Occipital lobe (tissue), 2 donors: ENCODE data around the gene ZSCAN22. TPM values are rescaled to one million over a fixed set of nuclear protein-coding genes. Genes with fewer than 3 reads are reported as not detected.
"Not testable (repeated sequence)": the region's sequence is repeated elsewhere in the genome, so short reads cannot be mapped to it uniquely, and the experiment has no call there.

ENCODE experiments used
- DNase-seq: peaks from one replicate; lab custom pipeline; 2025; lab: John Stamatoyannopoulos, UW
- total RNA-seq: library from RNA; depleted of rRNA; stranded (reverse); fragments of >200 nt; gene quantifications from one replicate; pipeline ENCODE4 v1.2.3, GENCODE V29; 2014

Gene ZSCAN22
- total RNA-seq, 1 donor from 2014 or later, result 3.0 TPM

DNA sequence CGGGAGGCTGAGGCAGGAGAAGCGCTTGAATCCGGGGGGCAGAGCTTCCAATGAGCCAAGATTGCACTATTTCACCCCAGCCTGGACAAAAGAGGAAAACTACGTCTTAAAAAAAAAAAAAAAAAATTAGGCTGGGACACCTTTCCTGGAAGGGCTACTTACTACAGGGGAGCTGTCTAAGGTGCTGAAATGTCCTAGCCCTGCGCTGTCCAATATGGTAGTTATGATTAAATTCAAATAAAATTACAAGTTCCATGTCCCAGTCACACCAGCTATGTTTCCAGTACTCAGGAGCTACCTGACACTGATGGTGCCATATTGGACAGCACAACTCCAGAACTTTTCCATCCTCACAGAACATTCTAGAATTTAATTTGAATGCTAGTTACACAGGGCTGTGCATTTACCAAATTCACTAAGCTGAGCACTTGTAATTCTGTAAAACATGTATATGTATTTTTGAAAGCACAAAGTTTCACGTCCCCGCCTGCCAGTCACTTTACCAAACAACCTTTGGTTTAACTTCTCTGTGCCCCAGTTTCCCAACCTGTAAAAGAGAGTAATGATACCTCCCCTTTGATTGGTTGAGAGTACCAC lies 9.2 kb upstream of the ZSCAN22 start:
- DNase-seq, result no peak

DNA sequence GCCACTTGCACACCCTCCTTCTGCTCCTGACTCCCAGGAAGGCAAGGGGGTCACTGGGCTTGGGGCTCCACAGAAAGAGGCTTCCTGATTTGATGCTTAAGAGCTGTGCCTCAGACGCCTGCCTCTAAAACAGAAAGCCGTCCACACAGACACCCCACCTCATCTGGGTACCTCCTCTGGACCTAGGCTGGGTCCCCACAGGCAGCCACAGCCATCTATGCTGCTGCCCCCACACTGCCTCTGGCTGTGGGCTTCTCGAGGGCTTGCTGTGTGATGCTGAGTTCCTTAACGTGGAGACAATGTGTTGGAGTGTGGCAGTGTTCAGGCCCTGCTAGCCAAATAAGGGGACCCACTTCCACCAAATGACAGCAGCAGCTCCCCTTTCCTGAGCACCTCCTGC lies 8.5 kb upstream of the ZSCAN22 start:
- DNase-seq, result no peak

DNA sequence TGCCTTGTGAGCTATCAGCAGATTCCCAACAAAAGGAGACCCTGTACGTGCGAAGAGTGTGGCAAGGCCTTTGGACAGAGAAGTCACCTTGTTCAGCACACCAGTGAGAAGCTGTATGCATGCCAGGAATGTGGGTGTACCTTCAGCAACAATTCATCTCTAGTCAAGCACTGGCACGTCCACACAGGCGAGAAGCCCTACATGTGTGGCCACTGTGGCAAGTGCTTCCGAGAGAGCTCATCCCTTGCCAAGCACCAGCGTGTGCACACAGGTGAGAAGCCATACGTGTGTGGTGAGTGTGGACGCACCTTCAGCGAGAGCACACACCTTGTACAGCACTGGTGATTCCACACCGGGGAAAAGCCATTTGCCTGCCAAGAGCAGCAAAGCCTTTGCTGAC lies 7.6 kb upstream of the ZSCAN22 start:
- no peak for DNase-seq

DNA sequence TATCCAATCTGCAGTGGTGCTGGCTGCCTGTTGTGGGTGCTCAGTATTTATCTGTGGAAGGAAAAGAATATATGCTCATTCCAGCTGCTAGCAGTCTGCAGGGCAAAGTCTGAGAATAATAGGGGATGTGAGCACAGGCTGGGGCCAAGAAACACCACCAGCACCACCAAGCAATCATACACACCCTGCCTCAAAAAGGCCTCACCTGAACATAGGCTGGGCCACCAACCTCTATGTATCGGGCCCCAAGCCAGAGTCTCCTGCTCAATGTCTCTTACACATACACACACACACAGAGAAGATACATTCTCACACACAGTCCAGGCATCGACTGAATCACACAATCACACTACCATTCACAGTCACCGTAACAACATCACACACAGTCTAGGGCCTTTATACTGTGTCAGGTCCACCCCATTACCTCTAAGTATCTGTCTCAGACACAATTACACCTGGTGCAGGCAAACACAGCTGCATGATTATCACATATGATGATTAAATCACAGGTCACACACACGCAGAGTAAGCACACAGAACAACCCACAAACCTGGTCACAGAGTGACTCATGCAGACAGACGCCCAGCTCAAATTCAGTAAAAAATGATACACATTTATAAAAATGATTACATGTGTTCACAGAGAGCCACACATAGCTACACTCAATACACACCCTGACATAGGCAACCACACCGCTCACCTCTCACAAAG lies 1.3 kb upstream of the ZSCAN22 start:
- no peak for DNase-seq

- DNase-seq, result no peak
Observed at GRCh38 chr19:58326501-58326913, 287 bp upstream of the ZSCAN22 start.

DNA sequence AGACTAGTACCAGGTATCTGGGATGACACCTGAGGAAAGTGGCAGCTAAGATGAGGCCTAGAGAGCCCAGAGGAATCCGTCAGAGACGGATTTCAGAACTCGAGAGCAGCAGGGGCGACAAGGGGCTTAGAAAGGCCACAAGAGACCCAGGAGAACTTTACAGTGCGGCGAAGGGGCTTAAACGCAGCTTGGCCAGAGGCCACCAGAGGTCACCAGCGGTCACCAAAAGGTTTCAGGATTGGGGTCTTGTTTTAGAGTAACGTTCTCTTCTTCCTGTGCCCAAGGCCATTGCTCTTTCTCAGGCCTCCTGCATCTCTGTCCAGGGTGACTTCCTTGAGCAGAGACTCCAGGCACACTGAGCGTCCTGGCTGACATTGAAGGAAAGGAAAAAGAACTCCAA lies 2.2 kb downstream of the ZSCAN22 start:
- DNase-seq, result no peak

DNA sequence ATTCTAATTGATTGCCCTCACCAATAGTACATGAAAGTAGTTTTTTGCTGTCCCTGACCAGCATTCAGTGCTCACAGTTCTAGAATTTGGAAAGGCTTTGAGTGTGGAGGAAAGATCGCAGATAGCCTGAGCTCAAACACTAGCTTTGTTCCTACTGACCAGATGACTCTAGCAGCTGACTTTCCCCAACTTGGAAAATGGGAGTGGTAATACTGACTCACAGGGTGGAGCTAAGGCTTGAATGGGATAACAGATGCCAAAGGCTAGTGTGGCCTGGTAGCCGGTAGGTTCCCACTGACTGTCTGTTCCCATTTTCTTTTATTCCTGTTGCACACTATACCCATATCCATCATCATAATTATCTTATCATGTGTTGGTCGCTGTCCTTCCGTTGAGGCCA lies 3.7 kb downstream of the ZSCAN22 start:
- DNase-seq, result peak; percentile 45

DNA sequence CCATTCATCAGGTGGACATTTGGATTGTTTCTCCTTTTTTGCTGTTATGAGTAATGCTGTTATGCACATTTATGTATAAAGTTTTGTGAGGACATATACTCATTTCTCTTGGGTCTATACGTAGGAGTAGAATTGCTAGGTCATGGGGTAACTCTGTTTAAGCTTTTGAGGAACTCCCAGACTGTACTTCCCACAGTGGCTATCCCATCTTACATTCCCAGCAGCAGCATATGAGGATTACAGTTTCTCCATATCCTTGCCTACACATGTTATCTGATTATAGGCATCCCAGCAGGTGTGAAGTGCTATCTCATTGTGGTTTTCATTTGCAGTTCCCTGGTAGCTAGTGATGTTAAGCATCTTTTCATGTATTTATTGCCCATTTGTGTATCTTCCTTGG lies 5.9 kb downstream of the ZSCAN22 start:
- no peak for DNase-seq

DNA sequence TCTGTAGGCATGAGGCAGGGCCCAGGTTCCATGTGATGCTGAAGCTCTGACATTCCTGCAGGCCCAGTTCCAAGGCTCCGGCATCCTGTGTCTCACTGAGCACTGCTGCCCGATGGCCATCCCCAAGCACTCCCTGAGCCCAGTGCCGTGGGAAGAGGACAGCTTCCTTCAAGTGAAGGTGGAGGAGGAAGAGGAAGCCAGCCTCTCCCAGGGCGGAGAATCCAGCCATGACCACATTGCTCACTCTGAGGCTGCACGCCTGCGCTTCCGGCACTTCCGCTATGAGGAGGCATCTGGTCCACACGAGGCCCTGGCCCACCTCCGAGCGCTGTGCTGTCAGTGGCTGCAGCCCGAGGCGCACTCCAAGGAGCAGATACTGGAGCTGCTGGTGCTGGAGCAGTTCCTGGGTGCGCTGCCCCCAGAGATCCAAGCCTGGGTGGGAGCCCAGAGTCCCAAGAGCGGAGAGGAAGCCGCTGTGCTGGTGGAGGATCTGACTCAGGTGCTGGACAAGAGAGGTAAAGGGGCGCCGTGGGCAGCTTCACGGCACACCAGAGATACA lies 8.0 kb downstream of the ZSCAN22 start:
- no peak for DNase-seq

DNA sequence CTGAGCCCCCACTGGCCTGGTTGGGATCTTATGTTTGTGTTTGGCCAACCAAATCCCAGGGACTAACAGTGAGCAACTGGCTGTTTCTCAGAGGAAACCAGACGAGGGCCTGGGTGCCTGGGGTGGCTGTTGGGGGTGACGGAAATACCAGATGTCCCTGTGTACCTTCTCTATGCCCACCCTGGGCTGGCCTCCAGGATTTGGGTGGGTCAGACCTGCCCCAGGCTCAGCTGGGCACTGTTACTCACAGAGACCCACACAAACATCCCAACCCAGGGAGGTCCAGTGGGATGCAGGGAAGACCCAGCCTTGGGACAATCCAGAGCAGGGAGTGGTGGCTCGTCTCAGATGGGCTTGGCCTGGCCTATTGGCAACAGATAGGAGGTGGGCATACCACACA lies 8.8 kb downstream of the ZSCAN22 start:
- DNase-seq, result no peak

GRCh38 chr19:58336216-58336615 lies 9.4 kb downstream of the ZSCAN22 start:
- no peak for DNase-seq

- DNase-seq, result no peak
Observed at GRCh38 chr19:58336820-58337219, 10.0 kb downstream of the ZSCAN22 start.

GRCh38 chr19:58338336-58338735 lies 11.5 kb downstream of the ZSCAN22 start:
- DNase-seq, result no peak

GRCh38 chr19:58338825-58339558 lies 12.2 kb downstream of the ZSCAN22 start:
- DNase-seq, result no peak

GRCh38 chr19:58345558-58345957 lies 18.8 kb downstream of the ZSCAN22 start:
- DNase-seq, result no peak

DNA sequence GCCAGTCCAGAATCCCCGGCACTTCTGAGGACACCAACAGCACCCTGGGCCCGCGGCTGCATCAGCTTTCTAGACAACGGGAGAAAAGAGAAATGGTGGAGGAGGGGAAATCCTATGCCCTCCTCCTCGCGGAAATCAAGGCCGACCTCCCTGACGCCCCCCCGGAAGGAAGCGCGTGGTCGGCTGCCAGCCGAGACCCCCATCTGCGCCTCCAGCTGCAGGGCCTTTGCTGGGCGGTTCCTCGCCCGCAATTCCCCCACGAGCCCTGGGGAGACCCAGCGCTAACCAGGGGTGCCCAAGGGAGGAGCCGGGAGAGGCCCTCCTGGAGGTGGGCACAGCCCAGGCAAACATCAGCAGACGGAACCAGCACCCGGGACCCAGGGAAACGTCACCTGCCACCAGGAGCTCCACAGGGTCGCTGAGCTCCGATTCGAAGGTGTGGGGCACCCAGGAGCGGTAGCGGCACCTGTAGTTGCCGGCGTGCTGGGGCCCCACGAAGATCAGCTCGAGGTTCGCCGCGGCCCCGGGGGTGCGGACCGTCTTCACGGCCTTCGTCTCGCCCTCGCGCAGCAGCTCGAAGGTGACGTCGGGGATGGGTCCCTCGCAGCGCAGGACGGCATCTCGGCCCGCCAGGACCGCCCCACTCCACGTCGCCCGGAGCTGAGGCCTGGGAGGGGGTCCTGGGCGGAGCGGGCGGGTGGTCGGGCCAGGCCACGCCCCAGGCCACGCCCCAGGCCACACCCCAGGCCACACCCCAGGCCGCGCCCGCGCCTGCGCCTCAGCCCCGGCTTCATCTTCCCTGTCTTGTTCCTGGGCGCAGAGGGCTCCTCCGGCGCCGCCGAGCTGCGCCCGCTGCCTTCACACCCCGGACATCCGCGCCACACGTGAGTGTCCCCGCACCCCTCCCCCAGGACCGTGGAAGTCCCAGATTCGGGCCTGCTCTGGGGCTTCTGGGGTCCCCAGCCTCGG lies 20.5 kb downstream of the ZSCAN22 start:
- peak; percentile 80 for DNase-seq

- not testable (repeated sequence) for DNase-seq
Observed at GRCh38 chr19:58348080-58348479, 21.3 kb downstream of the ZSCAN22 start.

DNA sequence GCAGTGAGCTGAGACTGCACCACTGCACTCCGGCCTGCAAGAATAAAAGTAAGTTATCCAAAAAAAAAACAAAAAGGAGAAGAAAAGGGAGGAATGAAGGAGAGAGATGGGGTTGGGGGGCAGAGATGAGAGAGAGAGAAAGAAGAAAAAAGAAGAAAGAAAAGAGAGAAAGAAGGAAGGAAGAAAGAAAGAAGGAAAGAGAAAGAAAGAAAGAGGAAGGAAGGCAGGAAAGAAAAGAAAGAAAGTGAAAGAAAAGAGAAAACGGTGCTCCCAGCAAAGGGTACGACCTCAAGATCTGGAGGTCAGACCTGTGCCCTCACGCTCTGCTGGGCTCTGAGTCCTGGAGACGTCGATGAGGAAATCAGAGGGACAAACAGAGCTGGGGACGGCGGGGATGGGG lies 22.8 kb downstream of the ZSCAN22 start:
- no peak for DNase-seq

DNA sequence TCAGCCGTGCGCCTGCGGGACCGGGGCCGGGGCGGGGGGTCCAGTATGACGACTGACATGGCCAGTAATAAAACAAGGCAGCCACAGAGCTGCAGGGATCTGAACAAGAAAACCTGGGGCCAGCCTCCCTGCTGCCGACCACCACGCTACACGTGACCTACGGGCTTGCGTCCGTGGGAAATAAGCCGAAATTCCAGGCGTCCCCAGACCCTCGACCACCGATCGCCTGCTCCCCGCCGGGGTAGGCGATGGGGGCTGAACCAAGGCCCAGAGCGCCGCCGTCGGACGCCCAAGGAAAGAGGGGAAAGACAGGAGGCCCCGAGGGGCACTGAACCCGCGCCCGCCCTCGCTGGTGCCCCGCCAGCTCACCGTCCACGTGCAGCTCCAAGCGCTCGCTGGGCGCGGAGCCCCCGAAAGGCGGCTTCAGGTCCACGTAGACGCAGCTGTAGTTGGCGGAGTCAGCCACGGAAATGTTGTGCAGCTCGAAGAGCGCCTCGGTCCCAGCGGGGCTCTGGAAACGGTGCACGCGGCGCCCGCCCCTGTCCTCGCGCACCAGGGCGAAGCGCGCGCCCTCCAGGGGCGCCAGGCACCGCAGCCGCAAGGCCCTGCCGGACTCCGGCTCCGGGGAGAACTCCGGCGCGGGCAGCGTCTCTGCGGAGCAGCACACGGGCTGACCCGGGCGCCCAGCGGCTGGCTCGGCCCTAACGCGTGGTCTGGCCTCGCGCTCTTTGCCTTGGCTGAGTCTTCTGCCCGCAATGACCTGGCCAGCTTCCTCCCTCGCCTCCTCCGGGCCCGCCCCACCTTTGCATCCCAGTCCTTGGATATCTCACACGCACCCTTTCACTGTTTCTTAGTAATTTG lies 23.4 kb downstream of the ZSCAN22 start:
- DNase-seq, result no peak

DNA sequence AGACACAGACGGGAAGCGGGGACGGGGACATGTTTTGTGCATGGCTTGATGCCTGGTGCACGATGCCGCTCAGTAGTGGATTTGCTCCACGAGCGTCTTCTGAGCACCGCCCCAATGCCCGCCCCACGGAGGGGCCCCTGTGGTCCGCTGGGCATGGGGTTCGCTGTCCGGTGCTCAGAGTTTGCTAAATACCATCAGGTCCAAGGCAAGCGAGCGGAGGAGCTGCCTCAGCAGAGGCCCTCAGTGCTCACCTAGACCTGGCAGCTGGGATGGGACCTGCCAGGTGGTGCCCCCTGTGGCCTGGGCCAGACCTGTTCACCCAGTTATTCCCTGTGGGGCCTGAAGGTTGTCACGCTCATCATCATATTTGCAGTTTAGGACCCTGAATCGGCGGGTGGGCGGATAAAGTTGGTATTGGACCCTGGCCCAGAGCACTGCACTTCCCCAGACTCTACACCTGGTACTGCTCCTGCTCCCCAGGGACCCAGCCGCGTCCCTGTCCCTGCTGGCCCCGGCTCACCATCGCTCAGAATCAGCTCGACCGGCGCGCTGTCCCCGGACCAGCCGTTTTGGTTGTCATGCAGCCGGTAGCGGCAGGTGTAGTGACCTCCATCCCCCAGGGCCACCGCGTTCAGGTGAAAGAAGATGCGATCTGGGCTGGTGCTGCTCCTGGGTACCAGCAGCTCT lies 24.2 kb downstream of the ZSCAN22 start:
- DNase-seq, result no peak
